Nephron progenitor cell (in vitro differentiated cells): ENCODE data around the gene ZBTB2.
A peak's percentile ranks its signal among the peaks of the same experiment; 100 is the strongest.

ENCODE experiments used
- DNase-seq: peaks from one replicate; pipeline ENCODE4 v3.0.0; 2021
- H3K27ac Mint-ChIP-seq: 2 replicates; pipeline ENCODE4 v1.8.0; 2021; ENCODE audit warnings: mild to moderate bottlenecking, moderate library complexity, mixed read lengths
- H3K27me3 Mint-ChIP-seq: 2 replicates; pipeline ENCODE4 v1.8.0; 2021; ENCODE audit warnings: mild to moderate bottlenecking, low read depth, mixed read lengths; ENCODE audit not compliant: poor library complexity
- H3K36me3 Mint-ChIP-seq: 2 replicates; pipeline ENCODE4 v1.8.0; 2021; ENCODE audit warnings: low read depth, mixed read lengths
- H3K4me1 Mint-ChIP-seq: 2 replicates; pipeline ENCODE4 v1.8.0; 2021; ENCODE audit warnings: mixed read lengths
- H3K4me3 Mint-ChIP-seq: 2 replicates; pipeline ENCODE4 v1.8.0; 2021; ENCODE audit warnings: mild to moderate bottlenecking, moderate library complexity, mixed read lengths
- H3K9me3 Mint-ChIP-seq: 2 replicates; pipeline ENCODE4 v1.8.0; 2021; ENCODE audit warnings: mild to moderate bottlenecking, moderate library complexity, mixed read lengths
- TF ChIP-seq, protein P1 (sequence below): fragments of 200-600 bp; sonication (generic); IDR thresholded peaks from 2 replicates; pipeline ENCODE4 v1.5.0; 2021; ENCODE audit warnings: antibody characterized with exemption

ZBTB2 gene, protein sequence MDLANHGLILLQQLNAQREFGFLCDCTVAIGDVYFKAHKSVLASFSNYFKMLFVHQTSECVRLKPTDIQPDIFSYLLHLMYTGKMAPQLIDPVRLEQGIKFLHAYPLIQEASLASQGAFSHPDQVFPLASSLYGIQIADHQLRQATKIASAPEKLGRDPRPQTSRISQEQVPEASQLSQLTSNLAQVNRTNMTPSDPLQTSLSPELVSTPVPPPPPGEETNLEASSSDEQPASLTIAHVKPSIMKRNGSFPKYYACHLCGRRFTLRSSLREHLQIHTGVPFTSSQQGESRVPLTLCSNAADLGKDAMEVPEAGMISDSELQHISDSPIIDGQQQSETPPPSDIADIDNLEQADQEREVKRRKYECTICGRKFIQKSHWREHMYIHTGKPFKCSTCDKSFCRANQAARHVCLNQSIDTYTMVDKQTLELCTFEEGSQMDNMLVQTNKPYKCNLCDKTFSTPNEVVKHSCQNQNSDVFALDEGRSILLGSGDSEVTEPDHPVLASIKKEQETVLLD

DNA sequence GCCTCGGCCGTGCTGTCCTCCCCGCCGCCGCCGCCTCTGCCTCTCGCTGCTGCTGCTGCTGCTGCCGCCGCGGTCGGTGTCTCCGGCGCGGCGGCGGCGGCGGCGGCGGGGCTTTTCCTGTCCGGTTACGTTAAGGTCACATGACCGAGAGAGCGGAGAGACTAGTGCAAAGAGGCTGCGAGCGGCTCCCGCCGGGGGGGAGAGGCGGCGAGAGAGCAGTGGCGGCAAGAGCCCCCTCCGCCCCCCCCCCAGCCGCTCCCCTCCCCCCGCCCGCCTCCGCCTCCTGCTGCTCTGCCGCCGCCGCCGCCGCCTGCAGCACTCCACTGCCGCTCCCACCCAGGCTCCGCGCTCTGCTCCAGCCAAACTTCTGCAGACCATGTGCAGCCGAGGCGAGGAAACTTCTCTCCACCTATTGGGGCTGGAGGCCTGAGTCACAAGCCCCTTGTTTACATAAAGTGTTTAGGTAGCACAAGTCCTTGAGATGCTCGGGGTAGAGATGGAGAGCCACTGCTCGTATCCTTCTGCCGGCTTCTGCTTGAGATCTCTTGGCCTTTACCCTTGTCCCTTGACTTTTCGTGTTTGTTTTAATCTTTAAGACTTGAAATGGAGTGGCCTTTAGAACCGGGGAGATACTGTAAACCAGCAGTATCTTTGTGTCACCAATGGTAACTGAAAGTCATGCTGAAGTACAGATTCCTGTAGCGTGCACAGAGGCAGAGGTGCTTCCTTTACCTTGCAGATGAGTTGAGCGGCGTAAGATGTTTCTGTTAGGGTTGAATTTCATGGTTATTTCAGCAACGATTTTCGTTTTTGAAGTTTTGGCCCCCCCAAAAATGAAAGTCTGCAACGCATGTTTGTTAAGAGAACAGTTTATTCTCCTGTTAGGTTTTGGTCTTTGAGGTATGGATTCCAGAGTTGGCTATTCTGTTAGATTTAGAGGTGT is at the start of gene ZBTB2:
TSS of gene ZBTB2 (minus strand) at position 89 of the 943 bp plus-strand sequence. CDS start 17,922 bp downstream, outside the sequence.
- peak within 1 kb of the TSS; percentile 94 for H3K4me3 Mint-ChIP-seq
- H3K4me1 Mint-ChIP-seq: peaks cover 40% of the 10 kb centered on the region
- peaks cover 38% of the 10 kb centered on the region for H3K36me3 Mint-ChIP-seq
- H3K27ac Mint-ChIP-seq: peak within 1 kb of the TSS; percentile 98
- TF ChIP-seq, protein P1, sequence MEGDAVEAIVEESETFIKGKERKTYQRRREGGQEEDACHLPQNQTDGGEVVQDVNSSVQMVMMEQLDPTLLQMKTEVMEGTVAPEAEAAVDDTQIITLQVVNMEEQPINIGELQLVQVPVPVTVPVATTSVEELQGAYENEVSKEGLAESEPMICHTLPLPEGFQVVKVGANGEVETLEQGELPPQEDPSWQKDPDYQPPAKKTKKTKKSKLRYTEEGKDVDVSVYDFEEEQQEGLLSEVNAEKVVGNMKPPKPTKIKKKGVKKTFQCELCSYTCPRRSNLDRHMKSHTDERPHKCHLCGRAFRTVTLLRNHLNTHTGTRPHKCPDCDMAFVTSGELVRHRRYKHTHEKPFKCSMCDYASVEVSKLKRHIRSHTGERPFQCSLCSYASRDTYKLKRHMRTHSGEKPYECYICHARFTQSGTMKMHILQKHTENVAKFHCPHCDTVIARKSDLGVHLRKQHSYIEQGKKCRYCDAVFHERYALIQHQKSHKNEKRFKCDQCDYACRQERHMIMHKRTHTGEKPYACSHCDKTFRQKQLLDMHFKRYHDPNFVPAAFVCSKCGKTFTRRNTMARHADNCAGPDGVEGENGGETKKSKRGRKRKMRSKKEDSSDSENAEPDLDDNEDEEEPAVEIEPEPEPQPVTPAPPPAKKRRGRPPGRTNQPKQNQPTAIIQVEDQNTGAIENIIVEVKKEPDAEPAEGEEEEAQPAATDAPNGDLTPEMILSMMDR: no peak
- no peaks in the 10 kb centered on the region for H3K27me3 Mint-ChIP-seq
- DNase-seq: peak; percentile 75
- H3K9me3 Mint-ChIP-seq: peaks cover 3% of the 10 kb centered on the region

DNA sequence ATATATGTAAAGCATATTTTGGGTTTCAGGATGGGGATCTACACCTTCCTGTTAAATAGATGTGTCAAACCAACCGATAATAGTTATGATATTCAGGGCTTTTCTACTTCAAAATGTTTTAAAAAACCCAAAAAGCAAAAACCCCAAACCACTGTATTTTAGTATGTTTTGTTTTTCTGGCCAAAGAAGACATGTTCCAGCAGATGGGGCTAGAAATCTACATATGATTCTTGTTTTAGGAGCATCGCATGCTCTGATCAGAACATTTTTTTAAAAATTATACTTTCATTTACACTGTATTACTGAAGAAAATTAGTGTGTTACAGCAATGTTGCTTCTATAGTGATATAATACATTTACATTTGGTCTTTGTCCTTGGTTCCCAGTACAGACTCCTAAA is 49.6 kb upstream of the ZBTB2 start:
- Mint-ChIP-seq H3K4me1 (peaks cover 17% of the 10 kb centered on the region), H3K36me3 (peaks cover 51% of the 10 kb centered on the region), H3K4me3 (no peak overlapping the region), H3K9me3 (no peaks in the 10 kb centered on the region), H3K27ac (no peak overlapping the region), H3K27me3 (no peaks in the 10 kb centered on the region)
- TF ChIP-seq, protein P1: no peak
- no peak for DNase-seq

DNA sequence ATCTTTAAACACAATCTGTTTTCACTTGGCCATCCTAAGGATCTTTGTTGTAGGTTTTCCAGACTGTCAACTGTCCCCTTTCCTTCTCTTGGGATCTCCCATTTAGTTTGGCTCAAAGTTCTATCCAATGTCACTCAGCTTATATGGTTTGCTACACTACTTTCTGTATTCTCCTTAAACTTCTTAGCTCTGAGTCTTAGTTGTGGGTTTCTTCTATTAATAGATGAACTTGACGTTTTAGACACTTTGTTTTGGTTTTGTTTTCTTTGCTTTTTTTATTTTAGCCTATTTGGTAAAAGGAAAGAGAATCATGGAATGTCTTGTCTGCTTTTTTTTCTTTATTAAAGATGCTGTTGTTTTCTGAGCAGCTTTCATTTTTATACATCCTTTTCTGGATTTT is 49.1 kb upstream of the ZBTB2 start:
- DNase-seq: no peak
- Mint-ChIP-seq H3K27ac (peak overlapping the region; percentile 79), H3K4me1 (peaks cover 17% of the 10 kb centered on the region), H3K9me3 (no peaks in the 10 kb centered on the region), H3K27me3 (no peaks in the 10 kb centered on the region), H3K4me3 (no peak overlapping the region), H3K36me3 (peaks cover 53% of the 10 kb centered on the region)
- TF ChIP-seq, protein P1: no peak

DNA sequence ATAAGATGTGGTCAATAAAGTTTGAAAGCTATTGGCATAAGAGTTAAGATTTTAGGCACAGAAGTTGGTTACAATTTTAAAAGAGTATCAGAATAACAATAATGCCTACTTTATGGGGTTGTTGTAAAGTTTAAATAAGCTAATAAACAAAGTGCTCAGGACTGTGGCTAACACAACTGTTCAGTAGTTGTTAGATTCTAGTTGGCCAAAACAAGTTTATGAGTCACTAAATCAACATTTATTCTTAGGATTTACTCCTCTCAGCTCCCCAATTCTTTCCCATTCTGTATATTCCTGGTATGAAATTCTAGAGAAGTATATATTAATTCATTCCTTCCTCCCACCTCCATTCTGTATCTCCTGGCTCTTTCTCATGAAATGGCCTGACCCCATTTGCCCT is 46.0 kb upstream of the ZBTB2 start:
- H3K36me3 Mint-ChIP-seq: peaks cover 58% of the 10 kb centered on the region
- TF ChIP-seq, protein P1: no peak
- H3K27me3 Mint-ChIP-seq: no peaks in the 10 kb centered on the region
- H3K9me3 Mint-ChIP-seq: no peaks in the 10 kb centered on the region
- no peak overlapping the region for H3K4me3 Mint-ChIP-seq
- no peak overlapping the region for H3K27ac Mint-ChIP-seq
- no peak for DNase-seq
- H3K4me1 Mint-ChIP-seq: peaks cover 8% of the 10 kb centered on the region

DNA sequence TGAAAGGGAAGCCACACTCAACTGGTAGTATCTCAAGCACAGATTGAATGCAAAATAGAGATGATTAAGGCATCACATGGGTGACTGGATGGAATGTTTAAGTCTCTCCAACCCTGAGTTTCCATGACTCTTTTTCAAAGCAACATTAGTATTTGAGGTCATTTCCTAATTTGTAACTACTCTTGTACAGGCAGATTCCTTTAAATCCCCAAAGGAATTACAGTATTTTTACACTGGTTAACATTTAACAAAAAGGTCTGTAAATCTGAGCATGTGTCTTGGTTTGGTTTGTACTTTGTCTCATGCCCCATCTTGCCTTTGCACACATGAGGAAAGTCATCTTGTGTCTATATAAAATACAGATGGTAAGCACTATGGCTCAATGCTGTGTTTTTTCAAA is 45.4 kb upstream of the ZBTB2 start:
- no peak overlapping the region for H3K4me3 Mint-ChIP-seq
- TF ChIP-seq, protein P1: no peak
- H3K9me3 Mint-ChIP-seq: no peaks in the 10 kb centered on the region
- DNase-seq: no peak
- peaks cover 56% of the 10 kb centered on the region for H3K36me3 Mint-ChIP-seq
- H3K4me1 Mint-ChIP-seq: peaks cover 3% of the 10 kb centered on the region
- no peaks in the 10 kb centered on the region for H3K27me3 Mint-ChIP-seq
- H3K27ac Mint-ChIP-seq: no peak overlapping the region
